ENCODE data around the gene EFCAB9.

DNA sequence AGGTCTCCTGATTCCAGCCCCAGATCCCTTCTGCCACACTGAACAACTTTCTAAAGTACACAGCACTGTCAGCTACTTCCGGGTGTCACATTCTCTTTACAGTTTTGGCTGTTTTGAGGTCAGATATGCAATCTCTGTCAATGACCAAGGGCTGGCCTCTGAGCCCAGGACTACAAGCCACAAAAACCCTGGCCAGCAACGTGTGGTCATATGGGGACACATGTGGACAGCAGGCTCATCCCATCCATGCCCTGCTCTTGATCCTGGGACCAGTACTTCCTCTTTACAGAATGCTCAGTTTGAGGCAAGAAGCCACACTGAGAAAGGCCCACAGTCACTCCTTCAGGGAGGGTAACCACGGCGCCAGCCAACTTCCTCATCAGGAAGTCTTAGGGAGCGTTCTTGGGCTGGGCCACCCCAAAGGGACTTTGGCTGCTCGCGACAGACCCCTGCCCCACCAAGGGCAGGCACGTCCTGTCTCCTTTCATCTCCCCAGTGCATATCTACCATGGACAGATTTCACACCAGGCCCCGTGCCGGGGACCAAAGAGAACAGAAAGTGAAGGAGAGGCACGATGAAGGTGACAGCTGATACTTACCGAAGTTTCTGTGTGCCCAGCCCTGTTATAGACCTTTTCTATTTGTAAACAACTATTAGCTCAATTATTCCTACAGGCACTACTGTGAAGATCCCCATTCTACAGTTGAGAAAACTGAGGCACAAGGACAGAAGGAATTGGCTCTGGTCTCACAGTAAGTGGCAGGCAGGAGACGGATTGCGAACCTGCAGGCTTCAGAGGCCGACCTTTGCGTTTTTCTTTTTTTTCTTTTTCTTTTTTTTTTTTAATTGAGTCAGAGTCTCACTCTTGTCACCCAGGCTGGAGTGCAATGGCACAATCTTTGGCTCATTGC lies 43.2 kb upstream of the EFCAB9 start:
- no peak for TF ChIP-seq EP300 (conservative IDR thresholded peaks at IDR 0.05; ENCODE audit: poor library complexity, severe bottlenecking)
- no peak for TF ChIP-seq POLR2AphosphoS5 (IDR thresholded peaks at IDR 0.05)

All from neural cell (in vitro differentiated cells).